SK-N-SH treated with all-trans-retinoic acid at 6 μM for 48 hours (cell line): ENCODE data around the gene USP28.

Experiments
- ATAC-seq: fragments of 200-7000 bp; cut with Tn5 transposase; 3 replicates; pipeline ENCODE4 v1.9.1; 2020; ENCODE audit warnings: mild to moderate bottlenecking, moderate library complexity
- ARNTL ChIP-seq: fragments of 450-650 bp; formaldehyde crosslinking; IDR thresholded peaks from 2 replicates; pipeline ENCODE4 v1.5.0; 2020; ENCODE audit warnings: low read depth, mild to moderate bottlenecking, moderate library complexity, borderline replicate concordance
- BACH2 ChIP-seq: fragments of 250-450 bp; sonication (Bioruptor Pico); IDR thresholded peaks from 2 replicates; pipeline ENCODE4 v1.9.0; 2021; ENCODE audit warnings: mild to moderate bottlenecking, borderline replicate concordance
- CREB5 ChIP-seq: fragments of 250-450 bp; sonication (Bioruptor Pico); IDR thresholded peaks from 2 replicates; pipeline ENCODE4 v1.5.1; 2020; ENCODE audit warnings: low read depth, mild to moderate bottlenecking, moderate library complexity
- CSDC2 ChIP-seq: fragments of 250-450 bp; sonication (Bioruptor Pico); IDR thresholded peaks from 2 replicates; pipeline ENCODE4 v1.5.0; 2020; ENCODE audit warnings: mild to moderate bottlenecking, moderate library complexity
- CSRNP3 ChIP-seq: fragments of 250-450 bp; sonication (Bioruptor Pico); IDR thresholded peaks from 2 replicates; pipeline ENCODE4 v1.5.1; 2021; ENCODE audit warnings: mild to moderate bottlenecking, moderate library complexity
- ESRRG ChIP-seq: fragments of 250-450 bp; sonication (Bioruptor Pico); IDR thresholded peaks from 2 replicates; pipeline ENCODE4 v1.6.1; 2021; ENCODE audit warnings: mild to moderate bottlenecking
- ISL1 ChIP-seq: fragments of 250-450 bp; sonication (Bioruptor Pico); IDR thresholded peaks from 2 replicates; pipeline ENCODE4 v2.1.2; 2022; ENCODE audit warnings: mild to moderate bottlenecking, moderate library complexity
- OSR1 ChIP-seq: fragments of 250-450 bp; sonication (Bioruptor Pico); IDR thresholded peaks from 2 replicates; pipeline ENCODE4 v1.8.0; 2022; ENCODE audit warnings: moderate library complexity, mild to moderate bottlenecking, inconsistent platforms
- PATZ1 ChIP-seq: fragments of 250-450 bp; sonication (Bioruptor Pico); IDR thresholded peaks from 2 replicates; pipeline ENCODE4 v1.8.0; 2020; ENCODE audit warnings: mild to moderate bottlenecking, moderate library complexity, borderline replicate concordance
- POU6F1 ChIP-seq: fragments of 250-450 bp; sonication (Bioruptor Pico); IDR thresholded peaks from 2 replicates; pipeline ENCODE4 v1.8.0; 2021; ENCODE audit warnings: low read depth, mild to moderate bottlenecking, moderate library complexity, borderline replicate concordance
- RARB ChIP-seq: fragments of 250-450 bp; sonication (Bioruptor Pico); IDR thresholded peaks from 2 replicates; pipeline ENCODE4 v1.8.0; 2021; ENCODE audit warnings: mild to moderate bottlenecking, moderate library complexity
- SNAI2 ChIP-seq: fragments of 250-450 bp; sonication (Bioruptor Pico); IDR thresholded peaks from 2 replicates; pipeline ENCODE4 v1.5.0; 2020; ENCODE audit warnings: mild to moderate bottlenecking, moderate library complexity
- TCF4 ChIP-seq: fragments of 250-450 bp; sonication (Bioruptor Pico); IDR thresholded peaks from 2 replicates; pipeline ENCODE4 v1.8.0; 2021; ENCODE audit warnings: mild to moderate bottlenecking, moderate library complexity, borderline replicate concordance
- TOX ChIP-seq: fragments of 250-450 bp; sonication (Bioruptor Pico); IDR thresholded peaks from 2 replicates; pipeline ENCODE4 v1.8.0; 2021; ENCODE audit warnings: mild to moderate bottlenecking, moderate library complexity, borderline replicate concordance
- TSHZ2 ChIP-seq: fragments of 250-450 bp; sonication (Bioruptor Pico); IDR thresholded peaks from 2 replicates; pipeline ENCODE4 v1.5.0; 2020; ENCODE audit warnings: mild to moderate bottlenecking, moderate library complexity
- ZC3H10 ChIP-seq: fragments of 250-450 bp; sonication (Bioruptor Pico); IDR thresholded peaks from 2 replicates; pipeline ENCODE4 v1.5.1; 2021; ENCODE audit warnings: mild to moderate bottlenecking, moderate library complexity
- ZFP3 ChIP-seq: fragments of 250-450 bp; sonication (Bioruptor Pico); IDR thresholded peaks from 2 replicates; pipeline ENCODE4 v1.5.0; 2020; ENCODE audit warnings: mild to moderate bottlenecking, moderate library complexity
- ZNF565 ChIP-seq: fragments of 450-650 bp; formaldehyde crosslinking; conservative IDR thresholded peaks from 2 replicates; pipeline ENCODE4 v1.5.0; 2020; ENCODE audit warnings: low read depth, mild to moderate bottlenecking, moderate library complexity
- ZNF70 ChIP-seq: fragments of 450-650 bp; formaldehyde crosslinking; IDR thresholded peaks from 2 replicates; pipeline ENCODE4 v1.5.0; 2020; ENCODE audit warnings: mild to moderate bottlenecking, moderate library complexity
- ZNF8 ChIP-seq: fragments of 450-650 bp; formaldehyde crosslinking; IDR thresholded peaks from 2 replicates; pipeline ENCODE4 v1.5.0; 2020; ENCODE audit warnings: mild to moderate bottlenecking, moderate library complexity

USP28 gene

GRCh38 chr11:113874096-113874495 is 1.3 kb downstream of the USP28 start:
- ATAC-seq, result no peak
- TF ChIP-seq ESRRG (CRISPR knock-in tag) (no peak), ZFP3 (CRISPR knock-in tag) (no peak), TCF4 (no peak), OSR1 (no peak), TOX (no peak), CREB5 (CRISPR knock-in tag) (no peak), ZNF565 (no peak), ISL1 (no peak), TSHZ2 (CRISPR knock-in tag) (no peak)

GRCh38 chr11:113873236-113873626 is 2.1 kb downstream of the USP28 start:
- no peak for ATAC-seq
- TF ChIP-seq ZNF8 (CRISPR knock-in tag), result no peak

- no peak for TF ChIP-seq ARNTL (CRISPR knock-in tag)
- TF ChIP-seq CREB5 (CRISPR knock-in tag), result no peak
- no peak for TF ChIP-seq ZFP3 (CRISPR knock-in tag)
- TF ChIP-seq CSDC2 (CRISPR knock-in tag), result no peak
- no peak for TF ChIP-seq SNAI2
- no peak for TF ChIP-seq ESRRG (CRISPR knock-in tag)
- no peak for TF ChIP-seq RARB (CRISPR knock-in tag)
- TF ChIP-seq TCF4, result no peak
- no peak for TF ChIP-seq ZC3H10 (CRISPR knock-in tag)
- no peak for TF ChIP-seq POU6F1 (CRISPR knock-in tag)
- TF ChIP-seq BACH2 (CRISPR knock-in tag), result no peak
- no peak for TF ChIP-seq OSR1
- TF ChIP-seq ZNF565, result no peak
- TF ChIP-seq TSHZ2 (CRISPR knock-in tag), result no peak
- no peak for TF ChIP-seq PATZ1 (CRISPR knock-in tag)
- no peak for TF ChIP-seq CSRNP3 (CRISPR knock-in tag)
- TF ChIP-seq ZNF70 (CRISPR knock-in tag), result no peak
- TF ChIP-seq, all 23 proteins: peak for 0
Measured at GRCh38 chr11:113871336-113871735, 4.0 kb downstream of the USP28 start.

More at GRCh38 chr11:113871336-113871735, 4.0 kb downstream of the USP28 start:
- no peak for ATAC-seq
